G401.6 (cell line): ENCODE results near the gene NTRK2.

Experiments
- FAIRE-seq: peaks from 2 replicates; lab custom pipeline; 2012; peaks lifted over from hg19 to GRCh38; lab: Jason Lieb, UNC

Gene NTRK2

DNA sequence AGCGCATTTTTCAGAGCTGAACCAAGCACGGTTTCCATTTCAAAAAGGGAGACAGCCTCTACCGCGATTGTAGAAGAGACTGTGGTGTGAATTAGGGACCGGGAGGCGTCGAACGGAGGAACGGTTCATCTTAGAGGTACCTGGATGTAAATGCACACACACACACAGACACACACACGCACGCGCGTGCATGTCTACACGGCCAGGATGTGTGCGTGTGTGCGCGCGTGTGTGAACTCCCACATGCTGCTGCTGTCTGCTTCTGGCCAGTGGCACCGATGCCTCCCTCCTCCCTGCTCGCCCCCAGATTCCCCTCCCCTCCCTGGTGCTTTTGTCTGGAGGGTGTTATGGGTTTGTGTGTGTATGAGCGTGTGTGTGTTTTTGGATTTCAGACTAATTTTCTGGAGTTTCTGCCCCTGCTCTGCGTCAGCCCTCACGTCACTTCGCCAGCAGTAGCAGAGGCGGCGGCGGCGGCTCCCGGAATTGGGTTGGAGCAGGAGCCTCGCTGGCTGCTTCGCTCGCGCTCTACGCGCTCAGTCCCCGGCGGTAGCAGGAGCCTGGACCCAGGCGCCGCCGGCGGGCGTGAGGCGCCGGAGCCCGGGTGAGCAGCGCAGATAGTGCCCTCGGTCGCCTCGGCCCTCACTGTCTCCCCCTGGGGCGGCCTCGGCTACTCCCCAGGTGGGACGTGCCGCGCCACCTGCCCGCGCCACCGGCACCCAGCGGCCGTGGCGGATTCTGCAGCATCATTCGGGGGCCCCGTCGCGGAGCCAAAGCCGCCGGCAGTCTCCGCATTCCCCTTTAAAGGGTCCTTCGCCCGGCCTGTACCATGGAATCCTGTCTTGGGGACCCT, at the start of gene NTRK2:
Gene NTRK2, plus strand, starts transcription at position 442 of the 850 bp plus-strand sequence. CDS start 1,020 bp downstream, outside the sequence.
- FAIRE-seq: no peak

DNA sequence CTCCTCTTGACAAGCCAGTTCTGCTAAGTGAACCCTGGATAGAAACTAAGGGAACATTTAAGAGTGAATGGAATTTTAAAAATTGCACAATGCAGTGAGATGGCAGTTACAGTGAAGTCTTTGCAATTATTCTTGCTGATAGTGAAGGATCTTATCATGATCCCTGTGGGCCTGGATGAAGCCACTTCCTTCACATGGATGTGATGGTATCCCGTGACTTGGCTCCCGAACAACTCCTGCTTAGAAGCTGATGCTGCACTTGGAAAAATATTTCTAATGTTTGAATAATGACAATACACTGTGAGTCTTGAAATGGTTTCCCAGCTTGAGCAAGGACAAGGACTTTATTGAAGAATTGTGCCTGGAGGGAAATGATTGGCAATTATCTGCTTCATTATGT, 49.2 kb upstream of the NTRK2 start:
- no peak for FAIRE-seq

DNA sequence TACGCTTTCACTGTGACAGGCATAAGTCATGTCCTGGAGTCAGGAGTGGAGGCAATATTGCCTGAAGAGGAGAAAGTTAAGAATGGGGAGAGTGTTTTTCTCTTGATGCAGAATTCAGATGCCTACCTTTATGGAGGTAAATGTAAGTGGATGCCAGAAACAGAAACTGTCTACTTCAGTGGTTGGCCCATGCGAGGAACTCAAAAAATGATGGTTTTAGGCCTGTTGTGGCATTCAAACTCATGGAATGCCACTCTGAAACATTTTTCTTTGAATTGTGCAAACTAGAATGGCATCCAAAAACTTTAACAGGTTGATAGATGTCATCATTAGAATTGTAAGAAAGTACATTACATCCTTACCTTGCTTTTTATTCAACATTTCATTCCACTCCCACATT, 47.7 kb upstream of the NTRK2 start:
- FAIRE-seq: no peak

DNA sequence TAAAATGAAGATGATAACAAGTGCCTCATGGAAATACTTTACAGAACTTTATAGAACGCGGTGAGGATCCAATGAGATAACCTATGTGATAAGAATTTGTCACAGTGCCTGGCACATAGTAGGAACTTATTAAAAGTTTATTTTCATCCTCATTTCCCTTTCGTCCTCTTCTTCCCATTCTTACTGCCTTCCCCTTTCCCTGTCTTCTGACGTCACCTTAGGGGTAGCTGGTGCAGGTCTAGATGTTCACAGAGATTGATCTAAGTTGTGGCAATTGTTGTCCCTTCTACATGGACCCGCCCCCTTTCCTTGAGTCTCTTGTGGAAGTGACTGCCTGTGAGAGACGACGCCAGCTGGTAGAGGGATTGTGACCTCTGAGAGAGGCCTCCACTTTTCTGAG, 46.5 kb upstream of the NTRK2 start:
- FAIRE-seq: no peak

DNA sequence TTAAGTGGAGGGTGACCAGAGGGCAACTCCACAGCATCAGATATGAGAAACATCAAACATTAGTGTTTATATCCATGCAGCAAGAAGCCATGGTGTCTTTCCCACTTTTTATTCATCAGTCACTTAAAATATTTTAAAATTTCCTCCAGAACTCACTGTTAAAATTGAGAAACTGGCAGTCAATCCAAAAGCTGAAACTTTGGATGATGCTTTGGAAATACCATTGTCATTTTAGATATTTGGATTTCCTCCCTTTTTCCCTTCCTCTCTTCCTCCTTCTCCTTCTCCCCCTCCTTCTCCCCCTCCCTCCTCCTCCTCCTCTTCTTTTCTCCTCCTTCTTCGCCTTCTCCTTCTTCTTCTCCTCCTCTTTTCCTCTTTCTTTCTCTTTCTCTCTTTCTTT, 33.1 kb upstream of the NTRK2 start:
- FAIRE-seq: no peak

DNA sequence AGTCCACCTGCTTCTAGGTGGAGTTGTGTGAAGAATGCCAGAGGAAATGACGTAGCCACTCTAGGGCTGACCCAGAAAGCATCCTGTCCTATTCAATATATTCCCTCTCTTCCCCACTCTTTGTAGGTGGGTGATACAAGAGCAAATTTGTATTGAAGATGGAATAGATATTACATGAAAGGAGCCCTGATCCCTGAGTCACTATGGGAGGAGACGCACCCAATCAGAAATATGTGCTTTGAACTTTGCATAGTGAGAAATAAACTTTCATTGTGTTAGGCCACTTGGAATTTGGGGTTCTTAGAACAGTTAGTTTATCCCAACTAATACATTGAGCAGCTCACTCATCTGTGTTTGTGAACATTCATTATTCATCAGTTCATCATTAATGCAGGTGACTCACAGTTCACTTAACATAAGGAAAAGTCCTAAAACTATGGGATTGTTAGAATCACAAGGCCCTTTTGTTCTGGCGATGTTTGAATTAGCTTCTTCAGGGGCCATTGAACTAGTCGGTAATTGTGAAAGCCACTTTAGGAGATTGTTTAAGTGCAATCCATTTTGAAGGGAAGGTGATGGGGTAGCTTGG, 26.9 kb upstream of the NTRK2 start:
- FAIRE-seq: no peak

DNA sequence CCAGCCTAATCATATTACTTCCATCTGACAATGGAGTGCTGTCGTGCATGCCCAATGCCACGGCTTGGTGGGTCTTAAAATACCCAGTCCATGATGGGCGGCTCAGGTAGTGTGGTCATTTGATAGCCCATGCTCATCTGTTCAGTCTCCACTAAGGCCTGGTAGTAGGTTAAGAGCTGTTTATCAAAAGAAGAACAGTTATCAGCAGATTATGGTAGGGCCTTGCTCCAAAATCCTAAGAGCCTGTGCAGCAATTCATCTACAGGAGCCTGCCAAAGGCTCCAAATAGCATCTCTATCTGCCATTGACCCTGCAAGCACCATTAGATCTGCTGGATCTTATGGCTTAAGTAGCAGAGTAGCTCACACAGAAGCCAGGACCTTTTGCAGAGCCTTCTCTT, 21.8 kb upstream of the NTRK2 start:
- FAIRE-seq: no peak

DNA sequence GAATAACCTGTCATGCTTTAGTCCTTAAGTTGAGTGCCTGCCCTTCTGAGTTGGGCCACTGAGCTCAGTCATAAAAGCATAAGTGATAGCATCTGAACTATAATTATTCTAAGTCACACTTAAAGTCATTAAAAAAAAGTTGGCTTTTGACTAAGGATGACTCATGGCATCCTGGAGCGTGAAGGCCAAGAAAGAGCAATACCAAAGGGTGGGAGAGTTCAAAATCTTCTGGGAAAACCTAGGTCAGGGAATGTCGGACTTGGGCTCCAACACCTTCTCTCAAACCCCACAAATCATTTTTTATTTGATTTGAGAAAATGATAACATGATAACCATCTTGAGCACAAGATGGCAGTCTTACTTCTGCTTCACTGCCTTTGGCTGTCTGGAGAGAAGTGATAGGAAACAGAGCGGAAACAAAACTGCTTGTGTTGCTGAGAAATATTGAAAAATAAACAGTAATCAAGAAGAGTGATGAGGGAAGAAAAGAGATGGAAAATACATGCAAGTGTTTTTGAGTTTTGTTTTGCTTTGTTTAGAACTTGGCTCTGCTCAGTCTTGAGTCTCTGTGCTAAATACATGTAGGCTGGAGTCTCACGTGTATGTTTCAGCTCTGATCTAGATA, 16.9 kb upstream of the NTRK2 start:
- no peak for FAIRE-seq

DNA sequence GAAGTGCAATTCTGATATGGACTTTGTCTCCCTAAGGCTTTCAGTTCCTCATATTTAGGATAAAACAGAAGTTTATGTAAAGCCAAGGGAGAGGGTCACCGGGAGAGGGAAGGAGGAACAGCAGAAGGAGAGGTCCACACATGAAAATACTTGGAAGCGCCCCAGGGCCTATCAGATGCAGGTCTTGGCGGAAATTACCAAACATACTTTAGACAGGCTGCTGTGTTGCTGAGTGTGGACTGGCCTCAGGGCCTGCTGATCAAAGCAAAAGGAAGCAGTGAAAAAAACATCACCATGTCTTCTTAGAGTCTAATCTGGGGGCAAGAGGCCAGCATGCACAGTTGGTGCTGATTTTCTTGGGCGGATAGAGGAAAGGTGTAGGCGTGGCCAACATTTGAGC, 14.1 kb upstream of the NTRK2 start:
- FAIRE-seq: no peak

DNA sequence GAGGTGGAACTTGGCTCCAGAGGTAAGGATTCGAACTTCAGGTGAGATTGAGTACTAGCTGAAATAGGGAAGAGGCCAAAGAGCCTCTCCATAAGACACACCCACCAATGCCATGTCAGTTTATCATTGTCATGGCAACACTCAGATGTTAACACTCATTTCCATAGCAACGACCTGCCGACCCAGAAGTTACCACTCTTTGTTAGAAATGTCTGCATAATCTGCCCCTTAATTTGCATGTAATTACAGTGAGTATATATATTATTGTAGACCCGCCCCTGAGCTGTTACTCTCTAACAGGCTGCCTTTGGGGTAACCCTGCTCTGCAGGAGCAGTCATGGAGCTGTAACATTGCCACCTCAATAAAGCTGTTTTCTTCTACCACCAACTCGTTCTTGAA, 10.2 kb upstream of the NTRK2 start:
- no peak for FAIRE-seq

DNA sequence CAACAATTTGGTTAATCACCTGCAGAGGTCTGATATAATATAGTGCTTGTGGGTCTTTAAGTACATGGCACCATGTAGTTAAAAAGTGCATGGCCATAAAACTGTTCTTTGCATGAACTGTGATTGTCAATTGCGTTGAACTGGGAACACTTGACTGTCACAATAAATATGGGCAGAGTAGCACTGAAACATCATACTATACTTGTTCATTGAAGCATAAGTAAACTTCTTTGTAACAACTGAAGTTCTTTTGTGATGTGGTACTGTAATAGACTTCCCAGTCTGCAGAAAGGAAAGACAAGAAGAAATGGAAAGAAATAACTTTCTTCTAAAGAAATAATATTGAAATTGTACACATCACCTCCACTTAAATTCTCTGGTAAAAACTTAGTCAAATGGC, 9.8 kb upstream of the NTRK2 start:
- no peak for FAIRE-seq

DNA sequence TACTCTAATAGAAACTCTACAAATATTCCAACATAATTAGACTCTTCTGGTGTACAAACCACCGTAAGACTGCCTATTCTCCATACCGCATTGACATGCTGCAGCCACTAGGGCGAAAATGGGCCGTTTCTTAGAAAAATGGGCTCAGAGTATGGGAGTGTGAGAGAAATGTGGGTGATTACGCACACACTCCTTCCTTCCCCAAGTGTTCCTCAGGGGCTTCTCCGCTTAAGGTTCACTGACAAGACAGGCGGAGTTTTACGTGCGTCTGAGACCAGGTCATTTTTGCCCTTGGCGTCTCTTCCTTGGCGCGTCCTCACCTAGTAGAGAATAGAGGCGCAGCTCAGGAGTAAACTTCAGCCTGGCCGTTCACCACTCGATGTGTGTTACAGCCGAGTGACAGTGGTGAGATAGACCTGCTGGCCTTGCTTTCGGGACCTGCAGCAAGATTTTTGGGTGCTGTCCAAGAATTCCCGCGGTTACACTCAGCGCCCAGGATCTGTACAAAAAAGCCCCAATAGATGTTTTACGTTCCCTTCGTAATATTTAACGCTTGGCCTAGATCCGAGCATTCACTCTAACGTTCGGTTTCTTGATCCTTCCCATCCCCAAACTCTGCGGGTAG, 1.8 kb upstream of the NTRK2 start:
- FAIRE-seq: no peak

DNA sequence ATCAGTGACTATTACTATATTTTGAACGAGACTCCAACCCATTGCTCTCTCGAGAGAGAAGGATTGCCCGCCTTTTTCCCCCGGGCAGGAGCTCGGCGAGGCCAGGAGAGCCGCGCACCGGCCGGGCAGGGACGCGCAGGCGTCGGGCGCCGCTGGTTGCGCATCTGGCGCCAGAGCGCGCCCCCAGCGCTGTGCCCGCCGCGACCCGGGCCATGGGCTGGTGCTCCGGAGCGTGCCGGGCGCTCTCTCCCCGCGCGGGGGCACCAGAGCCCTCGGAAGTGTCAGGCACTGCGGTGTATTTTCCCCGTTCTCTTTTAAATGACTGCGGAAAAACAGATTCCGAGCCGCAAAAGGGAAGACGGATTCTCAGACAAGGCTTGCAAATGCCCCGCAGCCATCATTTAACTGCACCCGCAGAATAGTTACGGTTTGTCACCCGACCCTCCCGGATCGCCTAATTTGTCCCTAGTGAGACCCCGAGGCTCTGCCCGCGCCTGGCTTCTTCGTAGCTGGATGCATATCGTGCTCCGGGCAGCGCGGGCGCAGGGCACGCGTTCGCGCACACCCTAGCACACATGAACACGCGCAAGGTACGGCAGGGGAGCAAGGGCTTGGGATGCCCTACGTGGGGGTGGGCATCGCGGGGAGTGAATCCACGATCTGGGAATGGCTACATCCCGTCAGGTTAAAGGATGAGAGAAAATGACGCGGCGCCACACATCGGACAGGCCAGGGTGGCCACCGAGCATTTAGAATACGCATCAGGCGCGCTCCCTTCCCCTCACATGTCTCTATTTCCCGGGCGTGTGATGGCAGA, 1.1 kb upstream of the NTRK2 start:
- no peak for FAIRE-seq

DNA sequence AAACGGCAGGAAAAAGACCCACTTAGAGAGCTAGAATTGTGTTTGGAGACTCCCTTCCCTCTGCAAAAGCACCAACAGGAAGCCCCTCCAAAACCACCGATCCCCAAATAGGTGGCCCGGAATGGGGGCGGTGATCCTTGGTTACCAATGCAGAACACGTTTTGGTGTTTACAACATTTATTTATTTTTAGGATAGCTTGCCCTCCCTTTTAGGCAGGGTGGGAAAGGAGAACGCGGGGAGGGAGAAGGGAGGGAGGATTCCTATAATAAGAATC, 579 bp upstream of the NTRK2 start:
- FAIRE-seq: no peak

DNA sequence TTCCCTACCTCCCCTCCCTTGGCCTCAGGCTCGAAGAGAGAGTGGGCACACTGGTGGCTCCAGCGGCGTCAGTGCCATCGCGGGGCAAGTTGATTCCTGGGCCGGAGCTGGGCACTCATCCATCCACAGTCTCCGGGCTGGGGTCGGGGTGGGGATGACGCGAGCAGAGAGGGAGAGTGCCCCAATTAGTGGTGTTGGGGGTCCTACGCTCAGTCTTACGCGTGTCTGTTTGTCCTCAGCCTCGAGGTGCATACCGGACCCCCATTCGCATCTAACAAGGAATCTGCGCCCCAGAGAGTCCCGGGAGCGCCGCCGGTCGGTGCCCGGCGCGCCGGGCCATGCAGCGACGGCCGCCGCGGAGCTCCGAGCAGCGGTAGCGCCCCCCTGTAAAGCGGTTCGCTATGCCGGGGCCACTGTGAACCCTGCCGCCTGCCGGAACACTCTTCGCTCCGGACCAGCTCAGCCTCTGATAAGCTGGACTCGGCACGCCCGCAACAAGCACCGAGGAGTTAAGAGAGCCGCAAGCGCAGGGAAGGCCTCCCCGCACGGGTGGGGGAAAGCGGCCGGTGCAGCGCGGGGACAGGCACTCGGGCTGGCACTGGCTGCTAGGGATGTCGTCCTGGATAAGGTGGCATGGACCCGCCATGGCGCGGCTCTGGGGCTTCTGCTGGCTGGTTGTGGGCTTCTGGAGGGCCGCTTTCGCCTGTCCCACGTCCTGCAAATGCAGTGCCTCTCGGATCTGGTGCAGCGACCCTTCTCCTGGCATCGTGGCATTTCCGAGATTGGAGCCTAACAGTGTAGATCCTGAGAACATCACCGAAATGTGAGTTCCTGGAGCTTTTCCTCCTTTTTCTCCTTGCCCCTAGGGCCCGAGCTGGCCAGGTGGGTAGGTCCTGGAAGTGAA, 861 bp downstream of the NTRK2 start:
- FAIRE-seq: no peak

DNA sequence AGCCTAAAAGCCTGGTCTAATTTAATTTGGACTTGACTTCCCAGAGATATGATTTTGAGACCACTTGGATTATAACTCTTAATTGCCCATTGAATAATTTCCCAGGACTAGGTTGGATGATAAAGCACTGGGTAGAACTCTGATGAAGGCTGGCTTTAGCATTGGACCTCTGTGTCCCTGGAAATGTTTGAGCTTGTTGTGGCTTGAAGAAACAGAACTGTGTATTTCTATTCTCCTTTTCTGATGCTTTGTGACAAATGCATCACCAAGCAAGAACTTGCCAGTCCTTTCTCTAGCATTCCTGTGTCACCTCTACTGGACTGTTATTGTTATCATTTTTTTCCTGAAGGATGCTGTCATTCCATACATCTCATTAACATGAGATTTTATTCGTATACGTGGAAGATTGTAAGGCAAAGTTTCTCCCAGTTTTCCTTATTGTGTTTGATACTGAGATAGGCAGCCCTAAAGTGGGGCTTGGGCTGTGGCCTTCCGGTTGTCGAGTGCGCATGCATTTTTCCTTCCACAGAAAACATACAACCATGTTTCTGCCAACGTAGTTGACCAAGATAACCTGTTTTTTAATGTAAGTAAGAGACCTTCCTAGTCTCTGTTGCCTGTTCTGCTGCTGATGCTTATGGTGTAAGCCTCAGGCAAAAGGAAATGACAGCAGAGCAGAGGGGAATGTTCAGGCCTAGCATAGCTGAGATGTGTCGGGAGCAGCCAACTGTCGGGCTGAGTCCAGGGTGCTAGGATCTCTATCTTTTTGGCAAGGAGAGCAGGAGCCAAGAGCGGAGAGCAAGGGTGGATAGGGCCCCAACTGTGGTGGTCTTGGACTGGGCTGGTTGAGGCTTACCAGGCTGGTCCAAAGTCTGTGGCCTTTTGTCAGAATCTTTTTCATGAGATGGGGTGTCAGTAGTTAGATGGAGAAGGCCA, 2.3 kb downstream of the NTRK2 start:
- FAIRE-seq: no peak

DNA sequence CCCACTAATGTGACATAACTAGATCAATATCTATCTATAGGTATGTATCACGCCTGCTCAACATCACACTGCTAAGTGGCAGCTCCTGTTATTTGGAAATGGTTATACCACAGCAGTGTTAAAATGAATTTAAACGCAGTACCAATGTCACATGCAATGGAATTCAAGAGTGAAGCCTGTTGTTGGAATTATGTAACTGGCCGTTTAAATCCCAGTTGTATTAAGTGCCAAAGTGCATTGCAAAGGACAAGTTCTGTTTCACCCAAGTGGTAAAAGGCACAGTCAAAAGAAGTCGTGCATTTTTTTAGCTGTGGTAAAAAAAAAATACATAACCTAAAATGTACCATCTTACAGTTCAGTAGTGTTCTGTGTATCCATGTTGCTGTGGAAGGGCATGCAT, 4.3 kb downstream of the NTRK2 start:
- FAIRE-seq: no peak

DNA sequence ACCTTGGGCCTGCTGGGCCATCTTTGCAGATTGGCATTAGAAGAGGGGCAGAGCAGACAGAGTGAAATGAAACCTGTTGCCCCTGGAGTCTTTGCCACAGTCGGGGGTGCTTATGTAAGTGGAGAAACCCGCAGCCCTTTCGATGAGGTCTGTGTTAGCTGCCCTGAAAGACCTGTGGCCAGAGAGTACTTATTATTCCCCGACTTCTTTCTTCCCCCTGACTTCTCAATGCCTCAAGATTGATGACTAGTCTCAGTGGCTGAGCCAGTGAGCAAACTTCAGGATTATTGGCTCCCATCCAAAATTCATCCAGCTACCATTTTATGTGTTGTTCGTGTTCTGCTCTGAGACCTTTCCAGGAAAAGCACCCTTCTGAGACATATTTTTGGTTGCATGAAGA, 7.6 kb downstream of the NTRK2 start:
- FAIRE-seq: no peak

DNA sequence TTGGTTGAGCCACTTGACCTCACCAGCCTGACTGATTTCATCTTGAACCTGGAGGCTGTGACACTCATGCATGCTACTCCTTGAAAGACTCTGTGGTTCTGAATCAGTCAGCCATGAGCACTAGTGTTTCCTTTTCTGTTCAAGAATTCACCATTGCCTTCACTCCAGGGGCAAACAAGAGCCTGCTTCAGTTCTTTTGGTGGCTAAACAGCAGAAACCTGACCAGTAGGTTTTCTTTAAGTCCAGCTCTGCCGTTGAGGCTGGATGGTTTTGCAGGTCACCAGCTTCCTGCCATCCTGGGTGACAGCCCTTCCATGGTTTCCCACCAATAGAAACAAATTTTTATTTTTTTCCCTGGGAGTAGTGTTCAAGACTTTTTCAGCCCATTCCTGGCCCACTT, 10.0 kb downstream of the NTRK2 start:
- FAIRE-seq: no peak

DNA sequence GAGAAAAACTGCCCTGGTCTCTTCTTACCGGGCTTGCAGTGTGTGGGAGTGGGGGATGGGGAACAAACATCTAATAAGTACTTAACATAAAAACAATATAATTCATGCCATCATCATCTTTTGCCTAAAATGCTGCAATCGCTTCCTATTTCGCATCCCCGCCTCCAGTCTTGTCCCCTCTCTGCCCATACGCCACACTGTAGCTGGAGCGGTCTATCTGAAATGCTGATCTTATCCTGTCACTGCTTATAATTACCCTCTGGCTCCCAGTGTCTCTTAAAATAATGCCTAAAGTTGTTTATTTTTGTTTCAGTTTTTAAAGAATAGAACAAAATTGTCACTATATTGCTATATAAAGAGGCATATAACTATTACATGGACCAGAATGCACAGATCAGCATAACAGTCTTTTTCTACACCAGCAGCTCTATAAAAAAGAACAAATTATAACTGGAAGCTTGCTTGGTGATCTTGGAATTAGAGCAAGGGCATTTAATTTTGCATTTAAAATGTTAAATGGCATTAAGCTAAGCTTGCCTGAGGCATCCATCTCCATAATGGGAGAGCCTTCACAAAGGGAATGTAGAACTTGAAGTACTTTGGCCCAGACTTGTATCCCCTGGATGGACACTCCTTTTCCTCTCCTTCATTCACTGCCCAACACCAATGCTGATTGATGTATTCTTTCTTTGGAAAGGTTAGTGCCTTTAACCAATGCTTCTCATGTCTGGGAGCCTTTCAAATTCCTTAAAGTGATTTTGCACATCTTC, 12.2 kb downstream of the NTRK2 start:
- no peak for FAIRE-seq
